OCI-LY7 (cell line): ENCODE data around the gene MAGI1. TPM values are rescaled to one million over a fixed set of nuclear protein-coding genes. Genes with fewer than 3 reads are reported as not detected.

Experiments used
- BruUV-seq: library from RNA; stranded (reverse); fragments of 400-500 nt; replicated peaks from 2 replicates; lab custom pipeline; 2021; lab: Mats Ljungman, UMichigan
- CTCF ChIA-PET: fragments of 300-600 bp; sonication (Branson Sonifier 250); formaldehyde crosslinking; loops from one replicate; lab custom pipeline; 2022; ENCODE audit warnings: antibody characterized with exemption; ENCODE audit not compliant: unreplicated experiment; lab: Charles Lee
- POLR2A ChIA-PET: fragments of 300-600 bp; sonication (Branson Sonifier 250); formaldehyde crosslinking; loops from one replicate; lab custom pipeline; 2022; ENCODE audit warnings: antibody characterized with exemption; lab: Charles Lee
- DNase-seq: peaks from one replicate; pipeline ENCODE4 v3.0.0-alpha.2; 2015; ENCODE audit warnings: low spot score
- H2AFZ ChIP-seq: fragments of 200-600 bp; sonication (generic), shearing (Covaris generic); 2 replicates; pipeline ENCODE4 v1.6.1; 2014; ENCODE audit warnings: mild to moderate bottlenecking, antibody characterized with exemption, low read length, moderate library complexity
- H3K27ac ChIP-seq: fragments of 200-600 bp; sonication (generic); 2 replicates; pipeline ENCODE4 v1.5.1; 2014; ENCODE audit warnings: mixed run types, low read depth, mild to moderate bottlenecking, moderate library complexity, low read length, inconsistent platforms; ENCODE audit not compliant: poor library complexity, severe bottlenecking
- H3K36me3 ChIP-seq: fragments of 200-600 bp; sonication (generic); 2 replicates; pipeline ENCODE4 v1.6.1; 2014; ENCODE audit warnings: mild to moderate bottlenecking, antibody characterized with exemption, low read length, moderate library complexity, mixed read lengths; ENCODE audit not compliant: insufficient read depth
- H3K4me1 ChIP-seq: fragments of 200-600 bp; sonication (generic); 2 replicates; pipeline ENCODE4 v1.5.1; 2014; ENCODE audit warnings: mild to moderate bottlenecking, low read length; ENCODE audit not compliant: insufficient read depth, poor library complexity, severe bottlenecking
- H3K4me2 ChIP-seq: fragments of 200-600 bp; sonication (generic); 2 replicates; pipeline ENCODE4 v1.6.1; 2014; ENCODE audit warnings: mild to moderate bottlenecking, low read length
- H3K4me3 ChIP-seq: fragments of 200-600 bp; sonication (generic); 2 replicates; pipeline ENCODE4 v1.5.1; 2014; ENCODE audit warnings: mild to moderate bottlenecking, low read depth, low read length; ENCODE audit not compliant: poor library complexity, severe bottlenecking
- H3K79me2 ChIP-seq: fragments of 200-600 bp; sonication (generic); 2 replicates; pipeline ENCODE4 v1.6.1; 2016; ENCODE audit warnings: low read depth, mild to moderate bottlenecking, low read length, moderate library complexity, mixed read lengths; ENCODE audit not compliant: insufficient read depth
- H3K9me2 ChIP-seq: fragments of 200-600 bp; sonication (generic); 2 replicates; pipeline ENCODE4 v1.6.1; 2016; ENCODE audit warnings: mild to moderate bottlenecking, low read length, mixed read lengths; ENCODE audit not compliant: insufficient read depth
- H3K9me3 ChIP-seq: fragments of 200-600 bp; sonication (generic); 2 replicates; pipeline ENCODE4 v1.6.1; 2014; ENCODE audit warnings: mild to moderate bottlenecking, mixed run types, low read length, mixed read lengths
- H4K20me1 ChIP-seq: fragments of 200-600 bp; sonication (generic); 2 replicates; pipeline ENCODE4 v1.6.1; 2014; ENCODE audit warnings: mild to moderate bottlenecking, antibody characterized with exemption, low read length, moderate library complexity, mixed read lengths; ENCODE audit not compliant: insufficient read depth
- CTCF ChIP-seq: fragments of 200-600 bp; sonication (generic); conservative IDR thresholded peaks from 2 replicates; pipeline ENCODE4 v1.5.1; 2014; ENCODE audit warnings: mild to moderate bottlenecking, antibody characterized with exemption, low read length, moderate library complexity, mixed read lengths
- EZH2phosphoT487 ChIP-seq: fragments of 200-600 bp; sonication (generic); IDR thresholded peaks from 2 replicates; pipeline ENCODE4 v1.6.1; 2018; ENCODE audit warnings: low read depth, borderline replicate concordance, mild to moderate bottlenecking, mixed run types, antibody characterized with exemption, low read length, moderate library complexity, mixed read lengths
- intact Hi-C: fragments of 100-400 bp; cut with micrococcal nuclease; formaldehyde crosslinking; loops from one replicate; pipeline ENCODE4 v1.10.0; 2022; ENCODE audit not compliant: unreplicated experiment
- total RNA-seq, 2 experiments: library from RNA; depleted of rRNA in 1 of 2; stranded (reverse); fragments of >200 nt in 1 of 2; shearing (Covaris generic) in 1 of 2; gene quantifications; 2 replicates each; pipeline ENCODE4 v1.2.3, GENCODE V29; 2014 to 2022

The MAGI1 gene
- total RNA-seq, 2 experiments from 2014 or later = 0.63 to 2.5 TPM

GRCh38 chr3:65659396-65659795 lies 379.3 kb downstream of the MAGI1 start:
- TF ChIP-seq CTCF (no peak), EZH2phosphoT487 (no peak)
- no peak for DNase-seq
- no peak overlapping the region for H3K4me2 ChIP-seq
- no peaks in the 10 kb centered on the region for H3K36me3 ChIP-seq
- H3K27ac ChIP-seq = no peak overlapping the region
- H4K20me1 ChIP-seq = no peaks in the 10 kb centered on the region
- H3K9me2 ChIP-seq = no peaks in the 10 kb centered on the region
- no peak overlapping the region for H3K4me3 ChIP-seq
- no peak overlapping the region for H2AFZ ChIP-seq
- intact Hi-C loops = no loop called here
- H3K79me2 ChIP-seq = no peaks in the 10 kb centered on the region
- POLR2A ChIA-PET = no interaction called here
- no peaks in the 10 kb centered on the region for H3K9me3 ChIP-seq
- no TSS peak for BruUV-seq
- H3K4me1 ChIP-seq = no peaks in the 10 kb centered on the region
- CTCF ChIA-PET = no interaction called here

- no peaks in the 10 kb centered on the region for H3K79me2 ChIP-seq
- no peak overlapping the region for H2AFZ ChIP-seq
- H4K20me1 ChIP-seq = no peaks in the 10 kb centered on the region
- H3K9me2 ChIP-seq = no peaks in the 10 kb centered on the region
- H3K4me2 ChIP-seq = no peak overlapping the region
- BruUV-seq = no TSS peak
- DNase-seq = no peak
- H3K36me3 ChIP-seq = no peaks in the 10 kb centered on the region
- POLR2A ChIA-PET = no interaction called here
- no peak overlapping the region for H3K27ac ChIP-seq
- CTCF ChIA-PET = no interaction called here
- no peak for TF ChIP-seq EZH2phosphoT487
- TF ChIP-seq CTCF = no peak
- H3K9me3 ChIP-seq = no peaks in the 10 kb centered on the region
- no peak overlapping the region for H3K4me3 ChIP-seq
- intact Hi-C loops = no loop called here
- no peaks in the 10 kb centered on the region for H3K4me1 ChIP-seq
Observed at GRCh38 chr3:65658401-65658800, 380.3 kb downstream of the MAGI1 start.

GRCh38 chr3:65655061-65655460 lies 383.7 kb downstream of the MAGI1 start:
- Histone ChIP-seq H2AFZ (no peak overlapping the region), H3K27ac (no peak overlapping the region), H3K4me1 (no peaks in the 10 kb centered on the region), H3K4me3 (no peak overlapping the region), H3K9me2 (no peaks in the 10 kb centered on the region), H4K20me1 (no peaks in the 10 kb centered on the region), H3K79me2 (no peaks in the 10 kb centered on the region), H3K36me3 (no peaks in the 10 kb centered on the region), H3K4me2 (no peak overlapping the region), H3K9me3 (no peaks in the 10 kb centered on the region)
- ChIA-PET POLR2A (no interaction called here), CTCF (no interaction called here)
- TF ChIP-seq EZH2phosphoT487 (no peak), CTCF (no peak)
- DNase-seq = no peak
- BruUV-seq = no TSS peak
- intact Hi-C loops = no loop called here
